Adrenal gland (tissue), 5 donors: ENCODE data around the gene GLYATL3.
"Not testable (repeated sequence)": the region's sequence is repeated elsewhere in the genome, so short reads cannot be mapped to it uniquely, and the experiment has no call there.

ENCODE experiments used
- CTCF ChIP-seq, 6 experiments: fragments of 450-650 bp in 4 of 6; fragments of 200-600 bp in 2 of 6; sonication (generic) in 1 of 6; IDR thresholded peaks; 1 replicate in 5 of 6; 2 replicates in 1 of 6; pipeline versions ENCODE4 v1.5.1 to v1.8.0; 2016 to 2021; ENCODE audit warnings: antibody characterized with exemption in 6 of 6, mild to moderate bottlenecking in 2 of 6, moderate library complexity in 1 of 6
- POLR2A ChIP-seq, 2 donors: fragments of 450-650 bp; IDR thresholded peaks; one replicate each; pipeline ENCODE4 v1.6.1; 2017; ENCODE audit warnings: antibody characterized with exemption in 2 of 2, mild to moderate bottlenecking in 2 of 2, moderate library complexity in 1 of 2
- donor health status: DM: no; HTN: no; CAD: no.

GRCh38 chr6:49481846-49482245, 17.9 kb upstream of the GLYATL3 start:
- TF ChIP-seq CTCF, POLR2A (IDR thresholded peaks at IDR 0.05): not testable (repeated sequence)
